IPS-15b (cell line): ENCODE results near the gene APOH.

ENCODE experiments used
- H3K27me3 ChIP-seq: one replicate; pipeline ENCODE4 v1.6.1; 2013; ENCODE audit warnings: low read length; ENCODE audit not compliant: control insufficient read depth, insufficient read depth
- H3K36me3 ChIP-seq: one replicate; pipeline ENCODE4 v1.6.1; 2013; ENCODE audit warnings: low read length; ENCODE audit not compliant: control insufficient read depth, insufficient read depth
- H3K4me1 ChIP-seq: one replicate; pipeline ENCODE4 v1.6.1; 2013; ENCODE audit warnings: mild to moderate bottlenecking, low read length; ENCODE audit not compliant: control insufficient read depth, insufficient read depth
- H3K4me3 ChIP-seq: one replicate; pipeline ENCODE4 v1.5.1; 2013; ENCODE audit warnings: low read depth, low read length
- H3K9ac ChIP-seq: one replicate; pipeline ENCODE4 v1.6.1; 2013; ENCODE audit warnings: low read depth, mild to moderate bottlenecking, low read length
- H3K9me3 ChIP-seq: one replicate; pipeline ENCODE4 v1.6.1; 2013; ENCODE audit warnings: mild to moderate bottlenecking, low read length; ENCODE audit not compliant: control insufficient read depth, insufficient read depth

APOH gene

GRCh38 chr17:66233023-66233753, 4.0 kb upstream of the APOH start:
- no peaks in the 10 kb centered on the region for H3K4me1 ChIP-seq
- no peak overlapping the region for H3K4me3 ChIP-seq

GRCh38 chr17:66230922-66231591, 1.8 kb upstream of the APOH start:
- Histone ChIP-seq H3K36me3 (no peaks in the 10 kb centered on the region), H3K9ac (no peak overlapping the region), H3K9me3 (no peaks in the 10 kb centered on the region), H3K27me3 (no peaks in the 10 kb centered on the region), H3K4me1 (no peaks in the 10 kb centered on the region), H3K4me3 (no peak overlapping the region)

More at GRCh38 chr17:66233023-66233753, 4.0 kb upstream of the APOH start:
- no peaks in the 10 kb centered on the region for H3K27me3 ChIP-seq
- H3K9me3 ChIP-seq = no peaks in the 10 kb centered on the region
- no peak overlapping the region for H3K9ac ChIP-seq
- H3K36me3 ChIP-seq = no peaks in the 10 kb centered on the region

GRCh38 chr17:66229783-66230538, 746 bp upstream of the APOH start:
- Histone ChIP-seq H3K9ac (no peak overlapping the region), H3K4me1 (no peaks in the 10 kb centered on the region), H3K36me3 (no peaks in the 10 kb centered on the region), H3K4me3 (no peak overlapping the region), H3K27me3 (no peaks in the 10 kb centered on the region), H3K9me3 (no peaks in the 10 kb centered on the region)

GRCh38 chr17:66227212-66228045, 1.8 kb downstream of the APOH start:
- Histone ChIP-seq H3K27me3 (no peaks in the 10 kb centered on the region), H3K9me3 (no peaks in the 10 kb centered on the region), H3K9ac (no peak overlapping the region), H3K4me1 (no peaks in the 10 kb centered on the region), H3K4me3 (no peak overlapping the region), H3K36me3 (no peaks in the 10 kb centered on the region)

- no peak overlapping the region for H3K9ac ChIP-seq
- H3K9me3 ChIP-seq = no peaks in the 10 kb centered on the region
- no peak overlapping the region for H3K4me3 ChIP-seq
- no peaks in the 10 kb centered on the region for H3K27me3 ChIP-seq
- no peaks in the 10 kb centered on the region for H3K36me3 ChIP-seq
- H3K4me1 ChIP-seq = no peaks in the 10 kb centered on the region
Measured at GRCh38 chr17:66222798-66223350, 6.3 kb downstream of the APOH start.

- no peaks in the 10 kb centered on the region for H3K27me3 ChIP-seq
- no peaks in the 10 kb centered on the region for H3K9me3 ChIP-seq
- no peak overlapping the region for H3K4me3 ChIP-seq
- H3K36me3 ChIP-seq = no peaks in the 10 kb centered on the region
- no peak overlapping the region for H3K9ac ChIP-seq
- H3K4me1 ChIP-seq = no peaks in the 10 kb centered on the region
Measured at GRCh38 chr17:66221755-66222530, 7.3 kb downstream of the APOH start.

- H3K27me3 ChIP-seq = no peaks in the 10 kb centered on the region
Measured at GRCh38 chr17:66221343-66221742, 7.9 kb downstream of the APOH start.

GRCh38 chr17:66220079-66220835, 9.0 kb downstream of the APOH start:
- H3K4me3 ChIP-seq = no peak overlapping the region
- no peaks in the 10 kb centered on the region for H3K27me3 ChIP-seq
- no peaks in the 10 kb centered on the region for H3K36me3 ChIP-seq
- H3K9ac ChIP-seq = no peak overlapping the region
- no peaks in the 10 kb centered on the region for H3K4me1 ChIP-seq
- H3K9me3 ChIP-seq = no peaks in the 10 kb centered on the region

More at GRCh38 chr17:66221343-66221742, 7.9 kb downstream of the APOH start:
- Histone ChIP-seq H3K36me3 (no peaks in the 10 kb centered on the region), H3K9me3 (no peaks in the 10 kb centered on the region), H3K4me1 (no peaks in the 10 kb centered on the region), H3K9ac (no peak overlapping the region), H3K4me3 (no peak overlapping the region)

- no peak overlapping the region for H3K4me3 ChIP-seq
- H3K27me3 ChIP-seq = no peaks in the 10 kb centered on the region
- no peaks in the 10 kb centered on the region for H3K9me3 ChIP-seq
- no peaks in the 10 kb centered on the region for H3K36me3 ChIP-seq
- no peak overlapping the region for H3K9ac ChIP-seq
- no peaks in the 10 kb centered on the region for H3K4me1 ChIP-seq
Measured at GRCh38 chr17:66215529-66215911, 13.7 kb downstream of the APOH start.

- H3K4me1 ChIP-seq = no peaks in the 10 kb centered on the region
- no peaks in the 10 kb centered on the region for H3K36me3 ChIP-seq
- H3K27me3 ChIP-seq = no peaks in the 10 kb centered on the region
- no peaks in the 10 kb centered on the region for H3K9me3 ChIP-seq
- H3K9ac ChIP-seq = no peak overlapping the region
- H3K4me3 ChIP-seq = no peak overlapping the region
Measured at GRCh38 chr17:66214884-66215528, 14.2 kb downstream of the APOH start.
